HCT116 (cell line): Measurements from ENCODE around the gene TNRC18. TPM values are rescaled to one million over a fixed set of nuclear protein-coding genes. Genes with fewer than 3 reads are reported as not detected.

Source experiments
- ATAC-seq: fragments of 200-7000 bp; cut with Tn5 transposase; 2 replicates; pipeline ENCODE4 v1.9.1; 2020; ENCODE audit warnings: mild to moderate bottlenecking, moderate library complexity
- BruUV-seq: library from RNA; stranded (reverse); fragments of 400-500 nt; replicated peaks from 2 replicates; lab custom pipeline; 2021; lab: Mats Ljungman, UMichigan
- CTCF ChIA-PET: fragments of 300-600 bp; sonication (Branson Sonifier 250); formaldehyde crosslinking; loops from one replicate; lab custom pipeline; 2021; ENCODE audit warnings: antibody characterized with exemption; lab: Charles Lee
- POLR2A ChIA-PET: fragments of 300-600, 350-600 bp; sonication (Branson Sonifier 250); formaldehyde crosslinking; loops from one replicate; lab custom pipeline; 2021; ENCODE audit warnings: antibody characterized with exemption; lab: Charles Lee
- RAD21 ChIA-PET, 2 experiments: fragments of 300-600 bp; sonication (Branson Sonifier 250); formaldehyde crosslinking; loops; one replicate each; lab custom pipeline; 2023; ENCODE audit warnings: low total read pairs in 2 of 2; ENCODE audit not compliant: uncharacterized antibody in 2 of 2, unreplicated experiment in 2 of 2, low non-redundant PET in 1 of 2; lab: Charles Lee
- DNase-seq: peaks from one replicate; pipeline ENCODE4 v3.0.0-alpha.2; 2010; ENCODE audit warnings: low read depth, low spot score
- H2AFZ ChIP-seq: fragments of 200-600 bp; shearing (Covaris generic), sonication (generic); 2 replicates; pipeline ENCODE4 v1.6.1; 2017; ENCODE audit warnings: low read depth, mixed run types, mixed read lengths, antibody characterized with exemption, low read length; ENCODE audit not compliant: poor library complexity, severe bottlenecking
- H3K27ac ChIP-seq: 2 replicates; pipeline ENCODE4 v1.5.1; 2012; ENCODE audit warnings: low read depth, low read length
- H3K27me3 ChIP-seq: fragments of 200-600 bp; sonication (generic); 2 replicates; pipeline ENCODE4 v1.6.1; 2016; ENCODE audit warnings: mixed run types, low read length, mixed read lengths; ENCODE audit not compliant: insufficient read depth
- H3K36me3 ChIP-seq, 2 experiments: fragments of 200-500 bp in 1 of 2; fragments of 200-600 bp in 1 of 2; sonication (Bioruptor generic) in 1 of 2; sonication (generic) in 1 of 2; 2 replicates each; pipeline versions ENCODE4 v1.5.1 to v1.6.1; 2014 to 2016; ENCODE audit warnings: low read length in 2 of 2, inconsistent platforms in 1 of 2, mixed read lengths in 1 of 2, mixed run types in 1 of 2; ENCODE audit not compliant: insufficient read depth in 2 of 2, control insufficient read depth in 1 of 2
- H3K4me1 ChIP-seq, 2 experiments: fragments of 200-600 bp in 1 of 2; sonication (generic) in 1 of 2; 2 replicates each; pipeline versions ENCODE4 v1.5.1 to v1.6.1; 2012 to 2017; ENCODE audit warnings: low read length in 2 of 2, inconsistent platforms in 1 of 2, mild to moderate bottlenecking in 1 of 2, mixed read lengths in 1 of 2, mixed run types in 1 of 2, moderate library complexity in 1 of 2; ENCODE audit not compliant: insufficient read depth in 2 of 2, control insufficient read depth in 1 of 2
- H3K4me2 ChIP-seq: fragments of 200-600 bp; sonication (generic); 2 replicates; pipeline ENCODE4 v1.6.1; 2017; ENCODE audit warnings: mixed run types, low read length, mixed read lengths
- H3K4me3 ChIP-seq, 2 experiments: fragments of 200-600 bp in 1 of 2; sonication (generic) in 1 of 2; replicated peaks in 1 of 2; 2 replicates each; pipeline ENCODE4 v1.5.1; 2011 to 2016; ENCODE audit warnings: low read length in 2 of 2, control low read depth in 1 of 2, low read depth in 1 of 2, mild to moderate bottlenecking in 1 of 2, mixed read lengths in 1 of 2, mixed run types in 1 of 2
- H3K79me2 ChIP-seq: fragments of 200-600 bp; sonication (generic); 2 replicates; pipeline ENCODE4 v1.6.1; 2017; ENCODE audit warnings: mild to moderate bottlenecking, mixed run types, low read length, moderate library complexity, mixed read lengths; ENCODE audit not compliant: insufficient read depth
- H3K9ac ChIP-seq: fragments of 200-600 bp; sonication (generic); 2 replicates; pipeline ENCODE4 v1.6.1; 2016; ENCODE audit warnings: low read length, mixed read lengths
- H3K9me2 ChIP-seq: fragments of 200-600 bp; sonication (generic), shearing (Covaris generic); 2 replicates; pipeline ENCODE4 v1.6.1; 2017; ENCODE audit warnings: mixed run types, mild to moderate bottlenecking, moderate library complexity; ENCODE audit not compliant: insufficient read depth
- H3K9me3 ChIP-seq, 2 experiments: fragments of 200-500 bp in 1 of 2; fragments of 200-600 bp in 1 of 2; sonication (Bioruptor generic) in 1 of 2; sonication (generic) in 1 of 2; 2 replicates each; pipeline ENCODE4 v1.6.1; 2014 to 2017; ENCODE audit warnings: low read length in 2 of 2, mixed read lengths in 2 of 2, inconsistent platforms in 1 of 2, low read depth in 1 of 2, mild to moderate bottlenecking in 1 of 2, mixed run types in 1 of 2, moderate library complexity in 1 of 2; ENCODE audit not compliant: control insufficient read depth in 1 of 2, insufficient read depth in 1 of 2
- H4K20me1 ChIP-seq: fragments of 200-600 bp; sonication (generic), shearing (Covaris generic); 2 replicates; pipeline ENCODE4 v1.6.1; 2017; ENCODE audit warnings: mixed run types, mild to moderate bottlenecking, moderate library complexity; ENCODE audit not compliant: insufficient read depth
- ELF1 ChIP-seq: IDR thresholded peaks from 2 replicates; pipeline ENCODE4 v1.6.1; 2012; ENCODE audit warnings: low read depth, borderline replicate concordance
- EZH2 ChIP-seq: fragments of 200-600 bp; sonication (generic); IDR thresholded peaks from 2 replicates; pipeline ENCODE4 v1.6.1; 2017; ENCODE audit warnings: antibody characterized with exemption, mixed run types
- FOSL1 ChIP-seq: IDR thresholded peaks from 2 replicates; pipeline ENCODE4 v1.6.1; 2012; ENCODE audit warnings: low read depth
- JUND ChIP-seq: IDR thresholded peaks from 2 replicates; pipeline ENCODE4 v1.6.1; 2012
- SIN3A ChIP-seq: IDR thresholded peaks from 2 replicates; pipeline ENCODE4 v1.6.1; 2012; ENCODE audit warnings: low read depth
- SP1 ChIP-seq: IDR thresholded peaks from 2 replicates; pipeline ENCODE4 v1.6.1; 2012; ENCODE audit warnings: low read depth
- SRF ChIP-seq: IDR thresholded peaks from 2 replicates; pipeline ENCODE4 v1.6.1; 2012; ENCODE audit warnings: low read depth
- intact Hi-C: fragments of 100-400 bp; cut with micrococcal nuclease; formaldehyde crosslinking; loops from 2 replicates; pipeline ENCODE4 v1.10.0; 2022
- total RNA-seq: library from RNA; stranded (reverse); gene quantifications from one replicate; pipeline ENCODE4 v1.2.1, GENCODE V29; 2021; ENCODE audit not compliant: unreplicated experiment
- TF ChIP-seq, protein P1 (sequence below): IDR thresholded peaks from 2 replicates; pipeline ENCODE4 v1.6.1; 2012; ENCODE audit warnings: low read depth

The TNRC18 gene
- total RNA-seq, 1 experiment from 2014 or later, result 101 TPM

GRCh38 chr7:5373300-5373699, 50.3 kb downstream of the TNRC18 start:
- ChIA-PET POLR2A (no interaction called here), CTCF (interaction anchor here (1.0 kb wide), 1 partner anchor 8 kb away, joined by 3 read pairs; no protein-coding TSS in a partner anchor), RAD21 (no interaction called here)
- Histone ChIP-seq H2AFZ (no peak overlapping the region), H3K27me3 (no peaks in the 10 kb centered on the region), H3K27ac (no peak overlapping the region), H3K4me1 (no peaks in the 10 kb centered on the region), H4K20me1 (no peaks in the 10 kb centered on the region), H3K9me3 (no peaks in the 10 kb centered on the region), H3K4me2 (no peak overlapping the region), H3K4me3 (no peak overlapping the region), H3K9me2 (no peaks in the 10 kb centered on the region), H3K79me2 (peaks cover 47% of the 10 kb centered on the region)
- no TSS peak for BruUV-seq
- ATAC-seq, result no peak
- intact Hi-C loops, result no loop called here
- no peak for DNase-seq
- TF ChIP-seq EZH2 (no peak), SRF (no peak), FOSL1 (no peak), SP1 (no peak), ELF1 (no peak), JUND (no peak), SIN3A (no peak)
- TF ChIP-seq, protein P1, sequence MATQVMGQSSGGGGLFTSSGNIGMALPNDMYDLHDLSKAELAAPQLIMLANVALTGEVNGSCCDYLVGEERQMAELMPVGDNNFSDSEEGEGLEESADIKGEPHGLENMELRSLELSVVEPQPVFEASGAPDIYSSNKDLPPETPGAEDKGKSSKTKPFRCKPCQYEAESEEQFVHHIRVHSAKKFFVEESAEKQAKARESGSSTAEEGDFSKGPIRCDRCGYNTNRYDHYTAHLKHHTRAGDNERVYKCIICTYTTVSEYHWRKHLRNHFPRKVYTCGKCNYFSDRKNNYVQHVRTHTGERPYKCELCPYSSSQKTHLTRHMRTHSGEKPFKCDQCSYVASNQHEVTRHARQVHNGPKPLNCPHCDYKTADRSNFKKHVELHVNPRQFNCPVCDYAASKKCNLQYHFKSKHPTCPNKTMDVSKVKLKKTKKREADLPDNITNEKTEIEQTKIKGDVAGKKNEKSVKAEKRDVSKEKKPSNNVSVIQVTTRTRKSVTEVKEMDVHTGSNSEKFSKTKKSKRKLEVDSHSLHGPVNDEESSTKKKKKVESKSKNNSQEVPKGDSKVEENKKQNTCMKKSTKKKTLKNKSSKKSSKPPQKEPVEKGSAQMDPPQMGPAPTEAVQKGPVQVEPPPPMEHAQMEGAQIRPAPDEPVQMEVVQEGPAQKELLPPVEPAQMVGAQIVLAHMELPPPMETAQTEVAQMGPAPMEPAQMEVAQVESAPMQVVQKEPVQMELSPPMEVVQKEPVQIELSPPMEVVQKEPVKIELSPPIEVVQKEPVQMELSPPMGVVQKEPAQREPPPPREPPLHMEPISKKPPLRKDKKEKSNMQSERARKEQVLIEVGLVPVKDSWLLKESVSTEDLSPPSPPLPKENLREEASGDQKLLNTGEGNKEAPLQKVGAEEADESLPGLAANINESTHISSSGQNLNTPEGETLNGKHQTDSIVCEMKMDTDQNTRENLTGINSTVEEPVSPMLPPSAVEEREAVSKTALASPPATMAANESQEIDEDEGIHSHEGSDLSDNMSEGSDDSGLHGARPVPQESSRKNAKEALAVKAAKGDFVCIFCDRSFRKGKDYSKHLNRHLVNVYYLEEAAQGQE, result no peak
- TF ChIP-seq, all 23 proteins: peak for 0
- Histone ChIP-seq H3K9ac (no peak overlapping the region), H3K36me3 (peaks cover 18 to 36% of the 10 kb centered on the region in 2 experiments; a peak in 3 of 4 replicates)
